Gastrocnemius medialis (tissue), 4 donors: ENCODE data around the gene GPRIN3.

Experiments
- POLR2A ChIP-seq, 2 donors: fragments of 450-650 bp; IDR thresholded peaks; one replicate each; pipeline ENCODE4 v1.6.1; 2017; ENCODE audit warnings: antibody characterized with exemption in 2 of 2, mild to moderate bottlenecking in 2 of 2, moderate library complexity in 2 of 2
- TF ChIP-seq, protein P1 (sequence below), 5 experiments: fragments of 450-650 bp in 3 of 5; fragments of 200-600 bp in 2 of 5; sonication (generic) in 2 of 5; IDR thresholded peaks in 4 of 5; conservative IDR thresholded peaks in 1 of 5; 1 replicate in 4 of 5; 2 replicates in 1 of 5; pipeline ENCODE4 v1.5.1; 2016 to 2019; ENCODE audit warnings: antibody characterized with exemption in 5 of 5, mild to moderate bottlenecking in 3 of 5, moderate library complexity in 3 of 5

DNA sequence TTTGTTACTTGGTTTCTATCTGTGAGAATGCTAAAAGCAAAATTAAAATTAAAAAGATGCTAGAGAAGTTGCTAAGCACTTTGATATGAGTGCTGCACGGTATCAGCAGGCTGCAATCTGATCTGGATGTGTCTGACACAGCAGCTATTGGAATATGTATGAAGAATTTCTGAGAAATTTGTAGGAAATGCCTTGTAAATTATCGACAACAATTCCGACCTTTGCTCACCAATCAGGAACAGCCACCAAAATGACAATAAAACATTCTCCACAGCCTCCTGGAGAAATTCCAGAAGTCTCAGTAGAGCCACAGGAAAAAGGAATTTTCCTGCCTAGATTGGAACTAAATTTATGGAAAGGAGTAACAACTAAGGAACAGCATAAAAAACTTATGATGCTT lies 113.8 kb downstream of the GPRIN3 start:
- TF ChIP-seq, protein P1, sequence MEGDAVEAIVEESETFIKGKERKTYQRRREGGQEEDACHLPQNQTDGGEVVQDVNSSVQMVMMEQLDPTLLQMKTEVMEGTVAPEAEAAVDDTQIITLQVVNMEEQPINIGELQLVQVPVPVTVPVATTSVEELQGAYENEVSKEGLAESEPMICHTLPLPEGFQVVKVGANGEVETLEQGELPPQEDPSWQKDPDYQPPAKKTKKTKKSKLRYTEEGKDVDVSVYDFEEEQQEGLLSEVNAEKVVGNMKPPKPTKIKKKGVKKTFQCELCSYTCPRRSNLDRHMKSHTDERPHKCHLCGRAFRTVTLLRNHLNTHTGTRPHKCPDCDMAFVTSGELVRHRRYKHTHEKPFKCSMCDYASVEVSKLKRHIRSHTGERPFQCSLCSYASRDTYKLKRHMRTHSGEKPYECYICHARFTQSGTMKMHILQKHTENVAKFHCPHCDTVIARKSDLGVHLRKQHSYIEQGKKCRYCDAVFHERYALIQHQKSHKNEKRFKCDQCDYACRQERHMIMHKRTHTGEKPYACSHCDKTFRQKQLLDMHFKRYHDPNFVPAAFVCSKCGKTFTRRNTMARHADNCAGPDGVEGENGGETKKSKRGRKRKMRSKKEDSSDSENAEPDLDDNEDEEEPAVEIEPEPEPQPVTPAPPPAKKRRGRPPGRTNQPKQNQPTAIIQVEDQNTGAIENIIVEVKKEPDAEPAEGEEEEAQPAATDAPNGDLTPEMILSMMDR (IDR thresholded peaks at IDR 0.05 in 4 of 5, conservative IDR thresholded peaks at IDR 0.05 in 1 of 5): no peak
- no peak for TF ChIP-seq POLR2A (IDR thresholded peaks at IDR 0.05)
